Renal cortex interstitium (tissue), 11 donors: ENCODE measurements around the gene CERK. TPM values are rescaled to one million over a fixed set of nuclear protein-coding genes. Genes with fewer than 3 reads are reported as not detected.

Experiments
- DNase-seq, 11 donors: peaks; one replicate each; pipeline ENCODE4 v3.0.0-alpha.2; 2013; ENCODE audit warnings: low read depth in 9 of 11, low spot score in 4 of 11; ENCODE audit errors: extremely low read depth in 1 of 11
- polyA plus RNA-seq, 3 donors: library from polyadenylated mRNA; unstranded; fragments of 120-200 nt; gene quantifications; one replicate each; pipeline ENCODE4 v1.2.1, GENCODE V29; 2013; ENCODE audit not compliant: insufficient read length in 3 of 3

CERK gene
- polyA plus RNA-seq, 3 donors: 47.2 to 56.6 (median 51.0) TPM

GRCh38 chr22:46770726-46771125, 32.7 kb upstream of the CERK start:
- no peak for DNase-seq

- no peak for DNase-seq
Measured at GRCh38 chr22:46770151-46770641, 32.1 kb upstream of the CERK start.

- DNase-seq: no peak
Measured at GRCh38 chr22:46769706-46770105, 31.7 kb upstream of the CERK start.

DNA sequence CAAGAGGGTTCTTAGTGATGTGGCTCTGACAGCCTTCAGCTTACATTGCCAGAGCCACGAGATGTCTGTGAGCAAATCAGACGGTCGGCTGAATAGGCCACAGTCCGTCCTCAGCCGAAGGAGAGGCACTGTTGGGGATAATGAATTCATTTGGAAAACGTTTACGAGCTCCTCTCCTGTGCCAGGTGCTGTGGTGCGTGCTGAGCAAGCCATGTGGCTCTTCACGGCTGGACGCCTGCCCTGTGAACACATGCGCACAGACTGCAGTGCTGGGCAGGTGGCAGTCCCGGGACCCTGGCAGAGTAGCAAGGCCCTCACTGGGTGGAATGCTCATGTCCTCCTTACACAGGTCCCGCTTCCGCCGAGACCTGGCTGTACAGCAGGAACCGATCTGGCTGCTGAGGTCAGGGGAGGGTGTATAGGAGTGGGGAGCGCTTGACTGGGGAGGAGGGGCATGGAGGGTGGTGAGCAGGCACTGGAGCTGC, 31.2 kb upstream of the CERK start:
- DNase-seq: no peak

GRCh38 chr22:46767249-46767985, 29.4 kb upstream of the CERK start:
- no peak for DNase-seq

GRCh38 chr22:46766611-46767010, 28.6 kb upstream of the CERK start:
- no peak for DNase-seq

GRCh38 chr22:46764779-46765485, 26.9 kb upstream of the CERK start:
- DNase-seq: no peak

DNA sequence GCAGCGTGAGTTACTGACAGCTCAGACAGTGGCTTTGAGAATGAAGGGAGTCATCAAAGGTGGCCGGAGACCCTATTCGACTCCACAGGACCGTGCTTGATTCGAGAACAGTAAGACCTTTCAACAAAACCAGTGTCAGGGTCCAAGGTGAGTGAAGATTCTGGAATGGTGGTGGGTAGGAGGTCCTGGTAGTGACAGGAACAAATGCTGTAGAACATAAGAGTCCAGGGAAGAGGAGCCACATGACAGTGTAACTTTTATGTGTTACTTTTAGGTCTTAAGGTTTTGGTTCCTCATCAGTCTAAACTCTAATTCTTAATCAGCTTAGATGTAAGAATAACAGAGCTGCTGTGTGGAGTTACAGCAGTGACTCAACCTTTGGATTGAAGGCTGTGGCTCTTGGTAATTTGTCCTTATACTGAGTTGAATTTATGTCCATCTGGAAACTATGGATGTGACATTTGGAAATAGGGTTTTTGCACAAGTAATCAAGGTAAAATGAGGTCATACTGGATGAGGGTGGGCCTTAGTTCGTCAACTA, 26.2 kb upstream of the CERK start:
- DNase-seq: no peak

DNA sequence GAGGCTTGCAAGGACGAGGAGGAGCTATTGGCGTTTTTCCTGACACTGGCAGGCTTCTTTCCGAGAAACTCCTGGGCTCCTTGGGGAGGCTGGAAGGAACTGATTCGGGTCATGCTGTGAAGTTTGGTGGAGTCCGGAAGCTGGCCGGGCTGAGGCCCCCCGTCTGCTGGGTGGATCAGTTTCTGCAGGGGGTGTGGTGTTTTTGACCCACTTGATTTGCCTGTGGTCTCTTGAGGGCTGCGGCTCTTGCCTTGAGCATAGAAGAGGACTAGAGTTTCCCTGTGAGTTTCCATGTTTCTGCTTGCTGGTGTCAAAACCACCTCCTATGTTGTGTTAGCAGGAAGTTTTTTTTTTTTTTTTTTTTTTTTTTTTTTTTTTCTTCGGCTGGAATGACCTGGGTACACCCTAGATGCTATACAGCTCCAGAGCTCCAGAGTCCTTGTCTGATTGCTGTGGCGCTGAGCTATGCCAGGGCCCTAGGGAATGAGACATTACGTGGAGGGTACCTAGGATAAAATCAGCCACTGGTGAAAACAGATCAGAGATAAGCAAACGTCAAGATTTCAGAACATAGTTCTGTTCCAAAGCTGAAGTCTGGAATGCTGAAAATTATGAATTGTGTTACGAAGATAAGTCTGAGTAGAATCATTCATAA, 25.1 kb upstream of the CERK start:
- no peak for DNase-seq

GRCh38 chr22:46762238-46763050, 24.4 kb upstream of the CERK start, which contains the start of gene TBC1D22A:
Gene TBC1D22A, plus strand, starts transcription at chr22:46762650. Its CDS starts 137 bp downstream, at chr22:46762787.
- peak; percentile 77 to 93 (median 88) for DNase-seq

GRCh38 chr22:46761539-46762237, 23.6 kb upstream of the CERK start:
- no peak for DNase-seq

GRCh38 chr22:46761017-46761416, 23.0 kb upstream of the CERK start:
- DNase-seq: no peak

- DNase-seq: peak in 1 of 11 donors; percentile 90
Measured at GRCh38 chr22:46758867-46759290, 20.8 kb upstream of the CERK start.

GRCh38 chr22:46758121-46758520, 20.1 kb upstream of the CERK start:
- no peak for DNase-seq

GRCh38 chr22:46757104-46757503, 19.1 kb upstream of the CERK start:
- DNase-seq: no peak

GRCh38 chr22:46756097-46756496, 18.0 kb upstream of the CERK start:
- no peak for DNase-seq

- DNase-seq: no peak
Measured at GRCh38 chr22:46755525-46755924, 17.5 kb upstream of the CERK start.

DNA sequence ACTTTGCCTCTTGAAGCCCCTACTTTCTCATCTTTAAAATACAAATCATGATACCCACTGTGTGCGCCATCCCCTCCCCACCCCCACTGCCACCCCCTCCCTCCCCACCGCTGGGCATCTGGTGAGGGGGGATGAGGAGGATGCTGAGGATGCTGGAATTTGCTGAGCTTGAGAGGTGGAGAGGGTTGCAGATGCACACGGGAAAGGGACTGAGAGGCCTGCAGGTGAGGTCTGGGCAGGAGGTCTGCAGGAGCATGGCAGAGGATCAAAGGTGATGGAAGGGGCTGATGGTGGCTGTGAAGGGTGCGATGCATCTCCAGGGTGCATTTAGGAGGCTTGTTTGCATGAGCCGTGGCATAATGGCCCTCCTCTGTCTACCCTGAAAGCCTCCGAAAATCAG, 16.8 kb upstream of the CERK start:
- DNase-seq: no peak
